LNCAP (cell line): ENCODE results near the gene RNU5D-1.

Experiments used
- TF ChIP-seq, protein P1 (sequence below): fragments of 450-650 bp; IDR thresholded peaks from 2 replicates; pipeline ENCODE4 v1.5.1; 2017; ENCODE audit warnings: mild to moderate bottlenecking

The RNU5D-1 gene

DNA sequence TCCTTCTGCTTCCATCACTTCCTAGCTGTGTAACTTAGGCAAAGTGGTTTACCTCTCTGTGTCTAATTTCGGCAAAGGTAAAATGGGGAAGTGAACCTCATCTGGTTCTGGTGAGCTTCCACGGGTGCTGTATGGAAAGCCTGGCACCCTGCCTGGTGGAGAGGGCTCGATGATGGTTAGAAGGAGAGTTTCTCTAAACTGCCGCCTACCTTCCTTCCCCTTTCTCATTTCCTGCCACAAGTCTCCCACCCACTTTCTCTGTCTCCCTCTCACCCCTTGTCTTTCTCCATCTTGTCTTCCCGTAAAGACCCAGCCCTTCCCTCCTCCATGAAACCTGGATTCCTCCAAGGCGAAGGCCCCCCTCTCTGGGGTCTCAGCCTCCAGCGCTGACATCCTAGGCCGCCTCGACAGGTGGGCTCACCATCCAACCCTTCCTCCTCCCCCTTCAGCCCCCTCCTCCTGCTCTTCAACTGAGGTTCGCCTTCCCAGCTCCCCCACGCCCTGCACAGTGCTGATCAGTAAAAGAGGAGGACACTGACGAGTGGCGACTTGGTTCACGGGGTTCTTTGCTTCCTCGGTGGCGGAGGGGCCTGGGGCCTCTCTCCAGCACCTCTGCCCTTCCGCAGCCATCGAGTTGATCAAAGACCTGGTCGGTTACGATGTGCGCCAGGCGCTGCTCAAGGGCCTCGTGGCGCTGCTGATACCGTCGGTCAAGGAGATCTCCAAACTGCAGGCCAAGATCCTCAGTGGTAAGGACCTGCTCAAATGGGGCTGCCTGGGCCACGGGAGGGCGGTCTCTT is 7.3 kb downstream of the RNU5D-1 start:
- TF ChIP-seq, protein P1, sequence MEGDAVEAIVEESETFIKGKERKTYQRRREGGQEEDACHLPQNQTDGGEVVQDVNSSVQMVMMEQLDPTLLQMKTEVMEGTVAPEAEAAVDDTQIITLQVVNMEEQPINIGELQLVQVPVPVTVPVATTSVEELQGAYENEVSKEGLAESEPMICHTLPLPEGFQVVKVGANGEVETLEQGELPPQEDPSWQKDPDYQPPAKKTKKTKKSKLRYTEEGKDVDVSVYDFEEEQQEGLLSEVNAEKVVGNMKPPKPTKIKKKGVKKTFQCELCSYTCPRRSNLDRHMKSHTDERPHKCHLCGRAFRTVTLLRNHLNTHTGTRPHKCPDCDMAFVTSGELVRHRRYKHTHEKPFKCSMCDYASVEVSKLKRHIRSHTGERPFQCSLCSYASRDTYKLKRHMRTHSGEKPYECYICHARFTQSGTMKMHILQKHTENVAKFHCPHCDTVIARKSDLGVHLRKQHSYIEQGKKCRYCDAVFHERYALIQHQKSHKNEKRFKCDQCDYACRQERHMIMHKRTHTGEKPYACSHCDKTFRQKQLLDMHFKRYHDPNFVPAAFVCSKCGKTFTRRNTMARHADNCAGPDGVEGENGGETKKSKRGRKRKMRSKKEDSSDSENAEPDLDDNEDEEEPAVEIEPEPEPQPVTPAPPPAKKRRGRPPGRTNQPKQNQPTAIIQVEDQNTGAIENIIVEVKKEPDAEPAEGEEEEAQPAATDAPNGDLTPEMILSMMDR = no peak

DNA sequence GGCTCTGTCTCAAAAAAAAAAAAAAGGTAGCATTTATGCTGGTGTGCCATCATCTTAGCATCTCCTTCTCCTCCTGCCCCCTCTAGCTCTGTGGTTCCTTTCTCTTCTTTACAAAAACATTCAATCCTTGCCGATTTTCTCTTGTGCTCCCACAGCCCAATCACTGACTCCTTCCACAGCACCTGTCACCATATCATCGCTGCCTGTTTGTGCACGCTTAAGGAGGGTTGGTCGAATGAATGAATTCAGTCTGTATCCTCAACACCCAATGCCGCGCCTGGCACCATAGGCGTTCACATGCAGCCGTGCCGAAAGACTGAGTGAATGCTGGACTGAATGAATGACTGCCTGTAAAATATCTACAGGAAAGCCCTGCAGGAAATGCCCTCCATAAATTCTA is 7.9 kb downstream of the RNU5D-1 start:
- TF ChIP-seq, protein P1 = no peak

DNA sequence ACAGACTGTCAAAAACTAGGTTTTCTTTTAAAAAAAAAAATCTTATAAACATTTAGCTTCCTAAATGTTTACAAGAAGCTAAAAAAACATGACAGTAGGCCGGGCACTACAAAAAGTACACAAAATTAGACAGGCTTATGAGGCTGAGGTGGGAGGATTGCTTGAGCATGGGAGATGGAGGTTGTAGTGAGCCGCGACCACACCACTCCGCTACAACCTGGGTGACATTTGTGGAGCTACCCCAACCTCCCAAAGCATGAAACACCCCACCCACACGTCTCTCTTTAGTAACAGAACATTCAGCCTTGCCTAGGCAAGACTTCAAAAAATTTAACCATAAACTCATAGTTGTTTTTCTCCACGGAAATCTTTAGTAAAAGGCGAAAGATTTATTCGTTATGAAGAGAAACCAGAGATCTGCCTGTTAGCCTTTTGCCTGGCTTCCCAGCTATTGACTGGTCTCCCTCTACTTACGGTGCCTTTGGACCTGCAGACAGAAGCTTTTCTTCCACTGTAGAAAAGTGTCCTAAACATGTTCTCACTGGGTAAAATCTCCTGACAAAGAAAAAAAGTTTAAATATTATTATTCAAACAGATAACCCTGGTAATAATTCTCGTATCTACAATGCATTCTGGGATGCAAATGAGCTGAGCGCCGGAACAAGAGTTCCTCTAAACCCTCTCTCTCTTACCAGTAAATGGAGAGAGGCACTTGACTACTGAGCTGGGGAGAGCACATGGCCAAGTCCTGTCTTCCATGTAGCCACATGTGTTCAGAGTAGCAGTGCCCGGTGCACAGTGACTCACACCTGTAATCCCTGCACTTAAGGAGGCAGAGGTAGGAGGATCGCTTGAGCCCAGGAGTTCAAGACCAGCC is 9.2 kb downstream of the RNU5D-1 start:
- TF ChIP-seq, protein P1 = no peak

DNA sequence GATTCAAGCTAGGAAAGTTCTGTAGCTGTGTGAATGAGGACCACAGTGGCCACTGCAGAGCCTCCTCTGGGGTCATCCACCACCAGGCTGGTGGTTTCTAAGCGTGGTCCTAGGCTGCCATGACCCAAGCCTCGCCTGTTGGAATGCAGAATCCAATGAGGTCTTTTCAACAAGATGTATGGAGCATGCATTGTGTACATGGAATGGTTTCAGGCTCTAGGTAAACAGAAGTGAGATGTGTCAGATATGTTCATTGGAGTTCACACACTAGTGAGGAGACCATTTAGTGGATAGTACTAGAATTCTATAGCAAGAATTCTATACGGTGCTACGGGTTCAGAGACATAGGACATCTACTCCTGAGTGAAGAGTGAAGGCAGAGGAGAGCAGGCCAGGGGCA is 10.7 kb downstream of the RNU5D-1 start:
- TF ChIP-seq, protein P1 = no peak

DNA sequence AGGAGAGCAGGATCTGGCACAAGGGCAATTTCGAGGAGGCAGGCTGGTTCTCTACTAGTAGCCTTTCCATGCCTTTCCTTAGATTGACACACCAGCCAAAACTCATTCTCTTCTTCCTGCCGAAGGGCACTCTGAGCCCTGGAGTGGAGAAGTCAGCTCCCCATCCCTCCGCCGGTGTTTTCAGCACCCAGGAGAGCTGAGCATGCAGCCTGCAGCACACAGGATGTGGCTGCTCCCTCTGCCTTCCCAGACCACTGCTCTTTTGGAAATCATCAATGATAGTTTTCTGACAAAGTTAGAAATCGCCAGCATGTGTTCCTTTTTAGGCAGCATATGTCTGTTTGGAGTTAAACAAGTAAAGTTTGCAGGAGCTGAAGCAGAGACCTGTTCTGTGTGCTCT is 11.7 kb downstream of the RNU5D-1 start:
- TF ChIP-seq, protein P1 = no peak

DNA sequence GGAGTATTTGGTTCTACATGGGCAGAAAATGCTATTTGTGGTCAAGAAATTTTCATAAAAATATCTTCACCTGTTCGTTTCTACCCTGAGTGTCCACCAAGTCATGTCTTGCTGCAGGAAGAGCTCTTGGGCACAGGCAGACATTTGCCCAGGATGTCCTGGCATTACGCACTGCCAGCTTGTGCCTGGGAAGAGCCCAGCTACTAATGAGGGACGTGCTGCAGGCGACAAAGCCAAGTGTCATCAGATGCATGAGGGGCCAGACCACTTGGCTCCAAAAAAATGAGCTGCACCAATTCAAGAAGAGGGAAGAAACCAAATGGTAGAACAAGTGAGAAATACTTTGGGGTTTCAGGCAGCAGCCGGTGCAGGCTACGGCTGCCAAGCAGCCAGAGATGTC is 12.9 kb downstream of the RNU5D-1 start:
- TF ChIP-seq, protein P1 = no peak

DNA sequence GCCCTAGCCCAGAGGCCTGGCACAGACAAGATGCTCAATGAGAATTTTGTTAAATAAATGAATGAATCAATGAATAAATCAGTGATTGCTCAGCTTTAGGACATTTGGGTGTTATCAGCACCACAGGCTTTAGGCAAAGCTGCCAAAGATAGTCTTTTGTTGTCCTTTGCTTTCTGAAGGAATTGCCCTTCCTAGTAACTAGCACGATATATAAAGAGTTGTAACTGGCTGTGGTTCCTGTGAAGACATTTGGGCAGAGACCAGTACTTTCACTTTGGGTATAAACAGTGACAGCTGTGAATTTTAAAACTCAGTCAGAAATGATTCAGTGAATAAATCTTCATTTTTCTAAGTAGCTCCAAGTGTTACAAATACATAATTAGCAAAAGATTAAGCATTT is 13.3 kb downstream of the RNU5D-1 start:
- TF ChIP-seq, protein P1 = no peak
